ENCODE results near the gene RGR. TPM values are rescaled to one million over a fixed set of nuclear protein-coding genes. Genes with fewer than 3 reads are reported as not detected.

RGR gene
- total RNA-seq, 4 donors from 2014 or later: 0.33 to 2.5 (median 1.4) TPM; not detected in 1

DNA sequence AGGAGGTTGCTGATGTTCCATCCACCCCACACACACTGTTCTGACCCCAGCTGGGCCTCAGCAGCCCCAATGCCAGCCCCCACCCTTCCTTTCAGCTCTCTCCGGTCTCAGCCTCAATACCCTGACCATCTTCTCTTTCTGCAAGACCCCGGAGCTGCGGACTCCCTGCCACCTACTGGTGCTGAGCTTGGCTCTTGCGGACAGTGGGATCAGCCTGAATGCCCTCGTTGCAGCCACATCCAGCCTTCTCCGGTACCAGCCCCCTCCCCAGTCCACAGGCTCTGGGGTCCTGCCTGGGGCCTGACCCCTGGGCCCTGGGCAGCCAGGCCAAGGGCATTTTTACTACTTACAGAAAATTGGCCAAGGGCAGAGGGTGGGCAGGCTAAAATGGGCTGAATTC is 2.6 kb downstream of the RGR start:
- 100% methylated on average over 2 of the region's 6 CpGs for WGBS
- intact Hi-C loops (cut with DNase I): no loop called here
- peaks cover 0 to 2% (median 0%) of the 10 kb centered on the region in 4 donors for H3K27me3 ChIP-seq
- peaks cover 0 to 4% (median 2%) of the 10 kb centered on the region in 4 donors for H3K4me1 ChIP-seq
- peaks cover 0 to 3% (median 0%) of the 10 kb centered on the region in 4 donors for H3K9me3 ChIP-seq
- DNase-seq (ENCODE audit: extremely low spot score): no peak
- H3K4me3 ChIP-seq: no peak overlapping the region
- no peak for TF ChIP-seq EP300 (IDR thresholded peaks at IDR 0.05)
- TF ChIP-seq, protein P1, sequence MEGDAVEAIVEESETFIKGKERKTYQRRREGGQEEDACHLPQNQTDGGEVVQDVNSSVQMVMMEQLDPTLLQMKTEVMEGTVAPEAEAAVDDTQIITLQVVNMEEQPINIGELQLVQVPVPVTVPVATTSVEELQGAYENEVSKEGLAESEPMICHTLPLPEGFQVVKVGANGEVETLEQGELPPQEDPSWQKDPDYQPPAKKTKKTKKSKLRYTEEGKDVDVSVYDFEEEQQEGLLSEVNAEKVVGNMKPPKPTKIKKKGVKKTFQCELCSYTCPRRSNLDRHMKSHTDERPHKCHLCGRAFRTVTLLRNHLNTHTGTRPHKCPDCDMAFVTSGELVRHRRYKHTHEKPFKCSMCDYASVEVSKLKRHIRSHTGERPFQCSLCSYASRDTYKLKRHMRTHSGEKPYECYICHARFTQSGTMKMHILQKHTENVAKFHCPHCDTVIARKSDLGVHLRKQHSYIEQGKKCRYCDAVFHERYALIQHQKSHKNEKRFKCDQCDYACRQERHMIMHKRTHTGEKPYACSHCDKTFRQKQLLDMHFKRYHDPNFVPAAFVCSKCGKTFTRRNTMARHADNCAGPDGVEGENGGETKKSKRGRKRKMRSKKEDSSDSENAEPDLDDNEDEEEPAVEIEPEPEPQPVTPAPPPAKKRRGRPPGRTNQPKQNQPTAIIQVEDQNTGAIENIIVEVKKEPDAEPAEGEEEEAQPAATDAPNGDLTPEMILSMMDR (IDR thresholded peaks at IDR 0.05): no peak
- TF ChIP-seq POLR2A (IDR thresholded peaks at IDR 0.05; ENCODE audit: low read depth): no peak
- no peak for TF ChIP-seq POLR2AphosphoS5 (IDR thresholded peaks at IDR 0.05)
- H3K36me3 ChIP-seq: no peaks in the 10 kb centered on the region
- H3K27ac ChIP-seq (replicated peaks in 1 of 4): no peak overlapping the region

DNA sequence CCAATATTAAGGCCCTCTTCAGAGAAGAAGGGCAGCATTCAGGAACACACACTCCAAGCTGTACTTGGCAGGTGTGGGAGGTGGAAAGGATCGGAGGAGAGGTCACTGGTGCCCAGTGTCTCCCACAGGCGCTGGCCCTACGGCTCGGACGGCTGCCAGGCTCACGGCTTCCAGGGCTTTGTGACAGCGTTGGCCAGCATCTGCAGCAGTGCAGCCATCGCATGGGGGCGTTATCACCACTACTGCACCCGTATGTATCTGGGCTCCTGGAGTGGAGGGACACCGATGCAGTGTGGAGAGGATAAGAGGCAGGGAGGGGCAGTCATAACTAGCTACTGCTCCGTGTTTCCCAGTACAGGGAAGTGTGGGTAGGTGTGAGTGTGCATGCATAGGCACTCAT is 3.9 kb downstream of the RGR start:
- 85% methylated on average over 12 of the region's 12 CpGs for WGBS
- Histone ChIP-seq H3K36me3 (no peaks in the 10 kb centered on the region), H3K4me3 (no peak overlapping the region), H3K27me3 (peaks cover 0 to 7% (median 0%) of the 10 kb centered on the region in 4 donors), H3K9me3 (peaks cover 0 to 3% (median 0%) of the 10 kb centered on the region in 4 donors), H3K4me1 (peaks cover 0 to 4% (median 2%) of the 10 kb centered on the region in 4 donors), H3K27ac (replicated peaks in 1 of 4) (no peak overlapping the region)
- intact Hi-C loops (cut with DNase I): no loop called here
- TF ChIP-seq POLR2AphosphoS5 (IDR thresholded peaks at IDR 0.05) (no peak), POLR2A (IDR thresholded peaks at IDR 0.05; ENCODE audit: low read depth) (no peak), EP300 (IDR thresholded peaks at IDR 0.05) (no peak)
- TF ChIP-seq, protein P1 (IDR thresholded peaks at IDR 0.05): no peak
- no peak for DNase-seq (ENCODE audit: extremely low spot score)

DNA sequence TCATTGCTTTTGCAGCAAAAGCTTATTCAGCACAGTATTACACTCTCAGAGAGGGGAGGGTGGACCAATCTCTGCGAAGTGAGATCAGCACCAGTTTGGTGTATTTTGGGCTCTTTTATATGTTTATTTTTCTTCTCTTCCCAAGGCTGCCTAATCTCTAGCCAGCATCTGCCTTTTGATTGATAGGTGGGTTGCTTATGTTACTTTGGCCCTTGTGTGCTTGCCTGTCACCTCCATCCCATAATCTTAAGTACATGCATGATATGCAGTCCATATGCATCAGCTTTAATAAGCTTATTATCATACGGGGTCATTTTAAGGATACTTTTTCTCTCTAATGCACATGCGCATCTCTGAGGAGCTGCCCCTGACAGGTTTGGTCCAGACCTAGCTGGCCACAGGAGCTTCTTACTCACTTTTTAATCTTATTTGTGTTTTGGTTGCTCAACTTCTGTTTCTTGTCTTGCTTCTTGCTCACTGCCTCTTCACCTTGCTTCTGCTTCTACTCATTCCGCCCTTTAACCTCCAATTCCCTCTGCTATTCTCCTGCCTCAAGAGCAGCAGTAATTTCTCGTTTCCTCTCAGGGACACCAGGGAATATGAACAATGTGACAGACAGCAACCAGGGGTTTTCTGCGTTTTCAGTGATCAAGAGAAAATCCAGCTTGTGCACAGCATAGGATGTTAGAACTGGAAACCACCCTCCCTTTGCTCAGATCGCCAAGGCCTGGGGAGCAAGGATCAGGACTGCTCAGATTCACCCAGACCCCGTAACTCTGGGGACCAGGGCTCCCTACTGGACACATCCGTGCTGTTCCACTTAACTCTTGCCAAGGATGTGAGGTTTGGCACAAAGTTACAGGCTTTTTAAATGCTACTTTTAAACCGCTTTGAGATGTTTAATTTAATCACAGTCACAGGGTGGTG is 10.0 kb downstream of the RGR start:
- Histone ChIP-seq H3K4me3 (no peak overlapping the region), H3K4me1 (peaks cover 0 to 8% (median 2%) of the 10 kb centered on the region in 4 donors), H3K36me3 (no peaks in the 10 kb centered on the region), H3K27me3 (peaks cover 0 to 38% (median 2%) of the 10 kb centered on the region in 4 donors), H3K27ac (replicated peaks in 1 of 4) (no peak overlapping the region), H3K9me3 (peaks cover 0 to 3% (median 0%) of the 10 kb centered on the region in 4 donors)
- DNase-seq (ENCODE audit: extremely low spot score): no peak
- intact Hi-C loops (cut with DNase I): no loop called here
- no peak for TF ChIP-seq POLR2AphosphoS5 (IDR thresholded peaks at IDR 0.05)
- 58% methylated on average over 8 of the region's 10 CpGs for WGBS

DNA sequence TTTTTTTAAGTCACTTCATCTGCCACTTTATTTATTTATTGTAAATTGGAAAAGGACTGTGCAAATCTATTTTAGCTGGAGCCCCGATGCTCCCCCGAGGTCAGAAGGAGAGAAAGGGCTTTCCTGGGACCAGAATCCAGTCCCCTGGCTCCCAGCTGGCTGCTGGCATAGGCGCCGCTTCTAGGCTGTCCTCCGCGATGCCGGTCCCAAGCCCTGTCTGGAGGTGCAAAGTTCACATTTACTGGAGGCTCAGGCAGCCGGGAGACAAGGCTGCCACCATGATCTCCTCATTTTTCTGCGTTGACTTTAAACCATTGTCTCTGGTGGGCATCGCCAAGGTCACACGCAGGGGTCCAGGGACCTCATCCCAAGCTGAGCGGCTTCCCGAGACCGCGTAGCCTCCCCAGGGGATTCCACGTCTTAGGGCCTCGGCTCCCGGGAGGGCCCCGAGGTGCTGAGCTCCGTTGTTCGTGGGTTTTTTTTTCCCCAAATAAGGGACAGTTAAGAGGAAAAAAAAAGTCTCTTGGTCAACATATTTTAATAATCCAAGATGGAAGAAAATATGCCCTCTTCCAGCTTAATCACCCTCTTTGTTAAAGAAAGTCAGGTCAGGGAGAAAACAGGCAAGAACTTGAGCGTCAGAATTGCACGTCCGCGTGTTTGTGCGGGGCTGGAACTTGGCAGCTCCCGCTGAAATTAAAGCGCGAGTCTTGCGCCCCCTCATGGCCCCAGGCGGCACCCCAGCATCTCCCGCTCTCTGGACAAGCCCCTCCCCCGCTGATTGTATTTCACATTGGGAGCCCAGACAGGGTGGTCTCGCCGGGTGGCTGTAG is 11.9 kb downstream of the RGR start:
- intact Hi-C loops (cut with DNase I): no loop called here
- Histone ChIP-seq H3K27ac (replicated peaks in 1 of 4) (no peak overlapping the region), H3K9me3 (no peaks in the 10 kb centered on the region), H3K36me3 (no peaks in the 10 kb centered on the region), H3K27me3 (peaks cover 0 to 50% (median 2%) of the 10 kb centered on the region in 4 donors), H3K4me1 (peaks cover 0 to 8% (median 2%) of the 10 kb centered on the region in 4 donors), H3K4me3 (no peak overlapping the region)
- no peak for DNase-seq (ENCODE audit: extremely low spot score)
- WGBS: 40% methylated on average over 34 of the region's 35 CpGs
- TF ChIP-seq POLR2A (IDR thresholded peaks at IDR 0.05; ENCODE audit: low read depth) (no peak), EP300 (IDR thresholded peaks at IDR 0.05) (no peak), POLR2AphosphoS5 (IDR thresholded peaks at IDR 0.05) (no peak)
- TF ChIP-seq, protein P1 (IDR thresholded peaks at IDR 0.05): peak; percentile 31 to 55 (median 41)

Measured in esophagus muscularis mucosa (tissue), 4 donors.